ENCODE data around the gene FKBP15.

GRCh38 chr9:113221800-113222481, 864 bp upstream of the FKBP15 start:
- TF ChIP-seq POLR2A (IDR thresholded peaks at IDR 0.05) = no peak
- TF ChIP-seq, protein P1, sequence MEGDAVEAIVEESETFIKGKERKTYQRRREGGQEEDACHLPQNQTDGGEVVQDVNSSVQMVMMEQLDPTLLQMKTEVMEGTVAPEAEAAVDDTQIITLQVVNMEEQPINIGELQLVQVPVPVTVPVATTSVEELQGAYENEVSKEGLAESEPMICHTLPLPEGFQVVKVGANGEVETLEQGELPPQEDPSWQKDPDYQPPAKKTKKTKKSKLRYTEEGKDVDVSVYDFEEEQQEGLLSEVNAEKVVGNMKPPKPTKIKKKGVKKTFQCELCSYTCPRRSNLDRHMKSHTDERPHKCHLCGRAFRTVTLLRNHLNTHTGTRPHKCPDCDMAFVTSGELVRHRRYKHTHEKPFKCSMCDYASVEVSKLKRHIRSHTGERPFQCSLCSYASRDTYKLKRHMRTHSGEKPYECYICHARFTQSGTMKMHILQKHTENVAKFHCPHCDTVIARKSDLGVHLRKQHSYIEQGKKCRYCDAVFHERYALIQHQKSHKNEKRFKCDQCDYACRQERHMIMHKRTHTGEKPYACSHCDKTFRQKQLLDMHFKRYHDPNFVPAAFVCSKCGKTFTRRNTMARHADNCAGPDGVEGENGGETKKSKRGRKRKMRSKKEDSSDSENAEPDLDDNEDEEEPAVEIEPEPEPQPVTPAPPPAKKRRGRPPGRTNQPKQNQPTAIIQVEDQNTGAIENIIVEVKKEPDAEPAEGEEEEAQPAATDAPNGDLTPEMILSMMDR (IDR thresholded peaks at IDR 0.05) = no peak
